ENCODE data around the gene OR2AK2. TPM values are rescaled to one million over a fixed set of nuclear protein-coding genes. Genes with fewer than 3 reads are reported as not detected.
A peak's percentile ranks its signal among the peaks of the same experiment; 100 is the strongest.
"Not testable (repeated sequence)": the region's sequence is repeated elsewhere in the genome, so short reads cannot be mapped to it uniquely, and the experiment has no call there.

The OR2AK2 gene
- not detected for total RNA-seq

GRCh38 chr1:247964933-247965332 is at the start of gene OR2AK2:
Gene OR2AK2 (plus strand): TSS chr1:247965233. CDS start chr1:247965377, 144 bp downstream.
- H3K4me3 Mint-ChIP-seq: no peak within 1 kb of the TSS
- no peak for DNase-seq
- H3K27me3 Mint-ChIP-seq (ENCODE audit: low read depth): no peaks in the 10 kb centered on the region
- peaks cover 8% of the 10 kb centered on the region for H3K4me1 Mint-ChIP-seq (ENCODE audit: low read depth)
- intact Hi-C loops (cut with micrococcal nuclease): no loop called here
- H3K9me3 Mint-ChIP-seq: no peaks in the 10 kb centered on the region
- no peak within 1 kb of the TSS for H3K27ac Mint-ChIP-seq
- CTCF ChIA-PET: interaction anchor here (1.4 kb wide), 1 partner anchor 29 kb away, joined by 3 read pairs; no protein-coding TSS in a partner anchor
- peaks cover 11% of the 10 kb centered on the region for H3K36me3 Mint-ChIP-seq (ENCODE audit: low read depth)

- Mint-ChIP-seq H3K27ac (no peak within 1 kb of the TSS), H3K9me3 (no peaks in the 10 kb centered on the region), H3K4me1 (ENCODE audit: low read depth) (no peaks in the 10 kb centered on the region), H3K36me3 (ENCODE audit: low read depth) (no peaks in the 10 kb centered on the region), H3K4me3 (no peak within 1 kb of the TSS), H3K27me3 (ENCODE audit: low read depth) (peaks cover 2% of the 10 kb centered on the region)
- CTCF ChIA-PET: interaction anchor here (1.0 kb wide), 1 partner anchor 17 kb away, joined by 3 read pairs; no protein-coding TSS in a partner anchor
- intact Hi-C loops (cut with micrococcal nuclease): no loop called here
- DNase-seq: no peak
Observed at GRCh38 chr1:247919952-247920351, 45.1 kb upstream of the OR2AK2 start, which contains the start of gene OR2T8. Gene OR2T8 (plus strand): TSS chr1:247920252. CDS start chr1:247921018, 766 bp downstream.

GRCh38 chr1:247923941-247924340 is 41.1 kb upstream of the OR2AK2 start:
- intact Hi-C loops (cut with micrococcal nuclease): no loop called here
- H3K4me1 Mint-ChIP-seq (ENCODE audit: low read depth): no peaks in the 10 kb centered on the region
- H3K27me3 Mint-ChIP-seq (ENCODE audit: low read depth): no peaks in the 10 kb centered on the region
- H3K36me3 Mint-ChIP-seq (ENCODE audit: low read depth): no peaks in the 10 kb centered on the region
- CTCF ChIA-PET: no interaction called here
- DNase-seq: no peak
- H3K9me3 Mint-ChIP-seq: no peaks in the 10 kb centered on the region
- no peak overlapping the region for H3K4me3 Mint-ChIP-seq
- no peak overlapping the region for H3K27ac Mint-ChIP-seq

GRCh38 chr1:247924868-247925267 is 40.2 kb upstream of the OR2AK2 start, which contains the start of gene OR2AJ1:
Gene OR2AJ1 (plus strand): TSS chr1:247924889. CDS start chr1:247933769, 8,880 bp downstream.
- CTCF ChIA-PET: no interaction called here
- no peak for DNase-seq
- no peaks in the 10 kb centered on the region for H3K9me3 Mint-ChIP-seq
- H3K27ac Mint-ChIP-seq: no peak within 1 kb of the TSS
- H3K4me1 Mint-ChIP-seq (ENCODE audit: low read depth): no peaks in the 10 kb centered on the region
- no peaks in the 10 kb centered on the region for H3K27me3 Mint-ChIP-seq (ENCODE audit: low read depth)
- no peak within 1 kb of the TSS for H3K4me3 Mint-ChIP-seq
- H3K36me3 Mint-ChIP-seq (ENCODE audit: low read depth): no peaks in the 10 kb centered on the region
- intact Hi-C loops (cut with micrococcal nuclease): no loop called here

- Mint-ChIP-seq H3K4me1 (ENCODE audit: low read depth) (no peaks in the 10 kb centered on the region), H3K36me3 (ENCODE audit: low read depth) (no peaks in the 10 kb centered on the region), H3K9me3 (peaks cover 3% of the 10 kb centered on the region), H3K4me3 (no peak overlapping the region), H3K27ac (no peak overlapping the region), H3K27me3 (ENCODE audit: low read depth) (peaks cover 4% of the 10 kb centered on the region)
- no peak for DNase-seq
- intact Hi-C loops (cut with micrococcal nuclease): no loop called here
- CTCF ChIA-PET: no interaction called here
Observed at GRCh38 chr1:247933989-247934388, 31.0 kb upstream of the OR2AK2 start.

GRCh38 chr1:247935781-247936180 is 29.3 kb upstream of the OR2AK2 start:
- intact Hi-C loops (cut with micrococcal nuclease): loop anchor here (5.0 kb wide), 3 partner anchors 467 to 752 kb away; partner anchors contain the start of gene OR2T1
- no peaks in the 10 kb centered on the region for H3K36me3 Mint-ChIP-seq (ENCODE audit: low read depth)
- DNase-seq: no peak
- H3K27ac Mint-ChIP-seq: no peak overlapping the region
- no peak overlapping the region for H3K4me3 Mint-ChIP-seq
- CTCF ChIA-PET: interaction anchor here (1.2 to 1.6 kb wide), 2 partner anchors 9 to 30 kb away, joined by 3 to 6 read pairs; no protein-coding TSS in a partner anchor
- peaks cover 3% of the 10 kb centered on the region for H3K9me3 Mint-ChIP-seq
- peaks cover 4% of the 10 kb centered on the region for H3K27me3 Mint-ChIP-seq (ENCODE audit: low read depth)
- H3K4me1 Mint-ChIP-seq (ENCODE audit: low read depth): no peaks in the 10 kb centered on the region

GRCh38 chr1:247936415-247936814 is 28.6 kb upstream of the OR2AK2 start:
- H3K4me3 Mint-ChIP-seq: no peak overlapping the region
- DNase-seq: no peak
- H3K9me3 Mint-ChIP-seq: peaks cover 3% of the 10 kb centered on the region
- CTCF ChIA-PET: interaction anchor here (0.6 to 1.6 kb wide), 6 partner anchors 9 to 757 kb away, joined by 3 to 6 read pairs (median 3); partner anchors contain the start of gene OR2T8
- intact Hi-C loops (cut with micrococcal nuclease): loop anchor here (5.0 kb wide), 3 partner anchors 466 to 751 kb away; partner anchors contain the start of gene OR2T1
- H3K27me3 Mint-ChIP-seq (ENCODE audit: low read depth): peaks cover 4% of the 10 kb centered on the region
- H3K4me1 Mint-ChIP-seq (ENCODE audit: low read depth): no peaks in the 10 kb centered on the region
- no peak overlapping the region for H3K27ac Mint-ChIP-seq
- H3K36me3 Mint-ChIP-seq (ENCODE audit: low read depth): no peaks in the 10 kb centered on the region

- peak overlapping the region; percentile 75 for H3K4me3 Mint-ChIP-seq
- not testable (repeated sequence) for H3K36me3 Mint-ChIP-seq (ENCODE audit: low read depth); H3K9me3 Mint-ChIP-seq; H3K27me3 Mint-ChIP-seq (ENCODE audit: low read depth); H3K4me1 Mint-ChIP-seq (ENCODE audit: low read depth)
- intact Hi-C loops (cut with micrococcal nuclease): loop anchor here (1.0 to 5.0 kb wide), 6 partner anchors 31 to 870 kb away; partner anchors contain the start of gene OR2T1
- peak overlapping the region; percentile 41 for H3K27ac Mint-ChIP-seq
- DNase-seq: peak; percentile 94
- CTCF ChIA-PET: interaction anchor here (0.7 to 1.6 kb wide), 3 partner anchors 10 to 525 kb away, joined by 3 to 6 read pairs (median 3); partner anchors contain the start of gene OR2T8
Observed at GRCh38 chr1:247936965-247937734, 27.9 kb upstream of the OR2AK2 start.

GRCh38 chr1:247942624-247943023 is 22.4 kb upstream of the OR2AK2 start:
- Mint-ChIP-seq H3K9me3 (no peaks in the 10 kb centered on the region), H3K27me3 (ENCODE audit: low read depth) (no peaks in the 10 kb centered on the region), H3K27ac (no peak overlapping the region), H3K36me3 (ENCODE audit: low read depth) (peaks cover 2% of the 10 kb centered on the region), H3K4me3 (no peak overlapping the region), H3K4me1 (ENCODE audit: low read depth) (no peaks in the 10 kb centered on the region)
- intact Hi-C loops (cut with micrococcal nuclease): no loop called here
- DNase-seq: no peak
- CTCF ChIA-PET: no interaction called here

GRCh38 chr1:247948558-247948957 is 16.5 kb upstream of the OR2AK2 start, which contains the start of gene OR2L8:
Gene OR2L8 (plus strand): TSS chr1:247948858. CDS start chr1:247948858, 0 bp downstream.
- intact Hi-C loops (cut with micrococcal nuclease): no loop called here
- Mint-ChIP-seq H3K4me1 (ENCODE audit: low read depth) (no peaks in the 10 kb centered on the region), H3K9me3 (no peaks in the 10 kb centered on the region), H3K27ac (no peak within 1 kb of the TSS), H3K27me3 (ENCODE audit: low read depth) (no peaks in the 10 kb centered on the region), H3K36me3 (ENCODE audit: low read depth) (peaks cover 14% of the 10 kb centered on the region), H3K4me3 (no peak within 1 kb of the TSS)
- DNase-seq: no peak
- CTCF ChIA-PET: no interaction called here

- Mint-ChIP-seq H3K4me1 (ENCODE audit: low read depth) (no peaks in the 10 kb centered on the region), H3K4me3 (no peak overlapping the region), H3K36me3 (ENCODE audit: low read depth) (peaks cover 15% of the 10 kb centered on the region), H3K27ac (no peak overlapping the region), H3K27me3 (ENCODE audit: low read depth) (no peaks in the 10 kb centered on the region), H3K9me3 (peaks cover 9% of the 10 kb centered on the region)
- no peak for DNase-seq
- intact Hi-C loops (cut with micrococcal nuclease): no loop called here
- CTCF ChIA-PET: no interaction called here
Observed at GRCh38 chr1:247953408-247953807, 11.6 kb upstream of the OR2AK2 start.

GRCh38 chr1:247961791-247962190 is 3.2 kb upstream of the OR2AK2 start:
- intact Hi-C loops (cut with micrococcal nuclease): no loop called here
- no peak for DNase-seq
- peaks cover 8% of the 10 kb centered on the region for H3K4me1 Mint-ChIP-seq (ENCODE audit: low read depth)
- no peaks in the 10 kb centered on the region for H3K27me3 Mint-ChIP-seq (ENCODE audit: low read depth)
- peaks cover 10% of the 10 kb centered on the region for H3K36me3 Mint-ChIP-seq (ENCODE audit: low read depth)
- no peak overlapping the region for H3K27ac Mint-ChIP-seq
- no peak overlapping the region for H3K4me3 Mint-ChIP-seq
- CTCF ChIA-PET: no interaction called here
- peaks cover 11% of the 10 kb centered on the region for H3K9me3 Mint-ChIP-seq

All from activated naive CD4-positive, alpha-beta T cell treated with anti-CD3 and anti-CD28 coated beads for 36 hours (primary cell).